Stomach (tissue), 9 donors: ENCODE data around the gene HSPBP1. TPM values are rescaled to one million over a fixed set of nuclear protein-coding genes. Genes with fewer than 3 reads are reported as not detected.

Source experiments
- DNase-seq, 2 donors: peaks; one replicate each; pipeline versions ENCODE4 v3.0.0 to v3.0.0-alpha.2; 2013 to 2019
- H3K27ac ChIP-seq, 5 donors: fragments of 200-600 bp in 4 of 5; sonication (generic) in 4 of 5; one replicate each; pipeline ENCODE4 v1.5.1; 2013 to 2019; ENCODE audit warnings: mild to moderate bottlenecking in 1 of 5, moderate library complexity in 1 of 5
- H3K27me3 ChIP-seq, 3 donors: fragments of 200-600 bp; sonication (generic); one replicate each; pipeline ENCODE4 v1.5.1; 2017 to 2019; ENCODE audit warnings: mixed run types in 1 of 3
- H3K36me3 ChIP-seq, 4 donors: fragments of 200-600 bp; sonication (generic); 1 replicate in 3 of 4; 2 replicates in 1 of 4; pipeline ENCODE4 v1.5.1; 2016 to 2019
- H3K4me1 ChIP-seq, 4 donors: fragments of 200-600 bp; sonication (generic); one replicate each; pipeline ENCODE4 v1.5.1; 2016 to 2019
- H3K4me3 ChIP-seq, 4 donors: fragments of 200-600 bp; sonication (generic) in 3 of 4; one replicate each; pipeline ENCODE4 v1.5.1; 2016 to 2019; ENCODE audit warnings: mild to moderate bottlenecking in 1 of 4
- H3K9me3 ChIP-seq, 4 donors: fragments of 200-600 bp; sonication (generic); one replicate each; pipeline ENCODE4 v1.5.1; 2016 to 2019
- CTCF ChIP-seq, 7 experiments: fragments of 450-650 bp in 4 of 7; fragments of 200-600 bp in 3 of 7; sonication (generic) in 3 of 7; IDR thresholded peaks; one replicate each; pipeline ENCODE4 v1.5.1; 2016 to 2019; ENCODE audit warnings: antibody characterized with exemption in 7 of 7, control low read depth in 2 of 7, mild to moderate bottlenecking in 1 of 7
- EP300 ChIP-seq: sonication (generic); formaldehyde crosslinking; IDR thresholded peaks from one replicate; pipeline ENCODE4 v1.6.1; 2017; ENCODE audit warnings: antibody characterized with exemption
- POLR2A ChIP-seq, 4 donors: fragments of 450-650 bp; IDR thresholded peaks; one replicate each; pipeline ENCODE4 v1.6.1; 2016; ENCODE audit warnings: antibody characterized with exemption in 4 of 4, control low read depth in 2 of 4, mild to moderate bottlenecking in 1 of 4, moderate library complexity in 1 of 4
- POLR2AphosphoS5 ChIP-seq, 3 donors: sonication (generic); formaldehyde crosslinking; IDR thresholded peaks; one replicate each; pipeline ENCODE4 v1.6.1; 2016; ENCODE audit warnings: antibody characterized with exemption in 3 of 3
- WGBS, 5 donors: extraction: QIAGEN DNeasy Blood & Tissue Kit in 3 of 5; methylation state at CpG; one replicate each; pipeline versions ENCODE4 v1.1.5 to v1.1.7; 2013 to 2018; 5-methylcytosine and 5-hydroxymethylcytosine counted together
- intact Hi-C: fragments of 100-400 bp; cut with DNase I; formaldehyde crosslinking; loops from one replicate; pipeline ENCODE4 v1.15.1; 2023; ENCODE audit warnings: low total_unique reads
- polyA plus RNA-seq, 3 donors: library from polyadenylated mRNA; stranded (reverse); fragments of 200-250 nt; gene quantifications; one replicate each; pipeline ENCODE4 v1.2.3, GENCODE V29; 2013
- total RNA-seq, 5 donors: library from RNA; depleted of rRNA; stranded (reverse); fragments of >200 nt; gene quantifications; one replicate each; pipeline versions ENCODE4 v1.1.0 to v1.2.3, GENCODE V29; 2014 to 2016
- donor health status: healthy with polysubstance abuse.
- donor health status: Bipolar disorder and iron deficiency.
- donor health status: healthy.

HSPBP1 gene
- total and polyA plus RNA-seq, 8 donors: 5.3 to 69.2 (median 26.3) TPM

GRCh38 chr19:55266840-55267239 lies 13.1 kb downstream of the HSPBP1 start:
- DNase-seq: no peak
- Histone ChIP-seq H3K4me1 (no peaks in the 10 kb centered on the region), H3K27me3 (no peaks in the 10 kb centered on the region), H3K27ac (no peak overlapping the region), H3K9me3 (no peaks in the 10 kb centered on the region), H3K36me3 (peaks cover 7 to 60% (median 50%) of the 10 kb centered on the region in 4 donors), H3K4me3 (no peak overlapping the region)
- intact Hi-C loops: no loop called here
- no peak for TF ChIP-seq EP300
- no peak for TF ChIP-seq CTCF (IDR thresholded peaks at IDR 0.05)
- TF ChIP-seq POLR2AphosphoS5 (IDR thresholded peaks at IDR 0.05): no peak
- TF ChIP-seq POLR2A (IDR thresholded peaks at IDR 0.05): no peak
- WGBS, 5 donors: 94 to 99% (median 98%) methylated on average over 4 of the region's 4 CpGs

GRCh38 chr19:55266404-55266803 lies 13.5 kb downstream of the HSPBP1 start:
- TF ChIP-seq POLR2AphosphoS5 (IDR thresholded peaks at IDR 0.05): no peak
- no peak for TF ChIP-seq EP300
- TF ChIP-seq CTCF (IDR thresholded peaks at IDR 0.05): no peak
- TF ChIP-seq POLR2A (IDR thresholded peaks at IDR 0.05): no peak
- H3K9me3 ChIP-seq: no peaks in the 10 kb centered on the region
- intact Hi-C loops: no loop called here
- no peaks in the 10 kb centered on the region for H3K27me3 ChIP-seq
- no peaks in the 10 kb centered on the region for H3K4me1 ChIP-seq
- DNase-seq: no peak
- H3K27ac ChIP-seq: no peak overlapping the region
- no peak overlapping the region for H3K4me3 ChIP-seq
- peaks cover 7 to 56% (median 46%) of the 10 kb centered on the region in 4 donors for H3K36me3 ChIP-seq
- 94 to 98% (median 96%) methylated on average over 3 of the region's 3 CpGs for WGBS, 5 donors

- no peak for DNase-seq
- Histone ChIP-seq H3K36me3 (peaks cover 7 to 51% (median 42%) of the 10 kb centered on the region in 4 donors), H3K27me3 (no peaks in the 10 kb centered on the region), H3K27ac (no peak overlapping the region), H3K9me3 (no peaks in the 10 kb centered on the region), H3K4me3 (no peak overlapping the region), H3K4me1 (no peaks in the 10 kb centered on the region)
- intact Hi-C loops: no loop called here
- WGBS, 5 donors: 91 to 97% (median 92%) methylated on average over 11 to 12 of the region's 12 CpGs
- TF ChIP-seq POLR2AphosphoS5 (IDR thresholded peaks at IDR 0.05) (no peak), CTCF (IDR thresholded peaks at IDR 0.05) (no peak), POLR2A (IDR thresholded peaks at IDR 0.05) (no peak), EP300 (no peak)
Observed at GRCh38 chr19:55265723-55266386, 14.1 kb downstream of the HSPBP1 start.

GRCh38 chr19:55265173-55265572 lies 14.7 kb downstream of the HSPBP1 start:
- H3K27me3 ChIP-seq: no peaks in the 10 kb centered on the region
- peaks cover 7 to 44% (median 35%) of the 10 kb centered on the region in 4 donors for H3K36me3 ChIP-seq
- no peak overlapping the region for H3K4me3 ChIP-seq
- TF ChIP-seq POLR2A (IDR thresholded peaks at IDR 0.05) (no peak), CTCF (IDR thresholded peaks at IDR 0.05) (no peak), EP300 (no peak), POLR2AphosphoS5 (IDR thresholded peaks at IDR 0.05) (no peak)
- no peak overlapping the region for H3K27ac ChIP-seq
- intact Hi-C loops: no loop called here
- peaks cover 0 to 1% (median 0%) of the 10 kb centered on the region in 4 donors for H3K4me1 ChIP-seq
- 90 to 95% (median 92%) methylated on average over 10 to 16 of the region's 16 CpGs for WGBS, 5 donors
- DNase-seq: no peak
- H3K9me3 ChIP-seq: no peaks in the 10 kb centered on the region
